Stomach (tissue), 9 donors: ENCODE measurements around the gene MRPL23. TPM values are rescaled to one million over a fixed set of nuclear protein-coding genes. Genes with fewer than 3 reads are reported as not detected.

Experiments
- DNase-seq, 2 donors: peaks; one replicate each; pipeline versions ENCODE4 v3.0.0 to v3.0.0-alpha.2; 2013 to 2019
- H3K27ac ChIP-seq, 5 donors: fragments of 200-600 bp in 4 of 5; sonication (generic) in 4 of 5; one replicate each; pipeline ENCODE4 v1.5.1; 2013 to 2019; ENCODE audit warnings: mild to moderate bottlenecking in 1 of 5, moderate library complexity in 1 of 5
- H3K27me3 ChIP-seq, 3 donors: fragments of 200-600 bp; sonication (generic); one replicate each; pipeline ENCODE4 v1.5.1; 2017 to 2019; ENCODE audit warnings: mixed run types in 1 of 3
- H3K36me3 ChIP-seq, 4 donors: fragments of 200-600 bp; sonication (generic); 1 replicate in 3 of 4; 2 replicates in 1 of 4; pipeline ENCODE4 v1.5.1; 2016 to 2019
- H3K4me1 ChIP-seq, 4 donors: fragments of 200-600 bp; sonication (generic); one replicate each; pipeline ENCODE4 v1.5.1; 2016 to 2019
- H3K4me3 ChIP-seq, 4 donors: fragments of 200-600 bp; sonication (generic) in 3 of 4; one replicate each; pipeline ENCODE4 v1.5.1; 2016 to 2019; ENCODE audit warnings: mild to moderate bottlenecking in 1 of 4
- H3K9me3 ChIP-seq, 4 donors: fragments of 200-600 bp; sonication (generic); one replicate each; pipeline ENCODE4 v1.5.1; 2016 to 2019
- CTCF ChIP-seq, 7 experiments: fragments of 450-650 bp in 4 of 7; fragments of 200-600 bp in 3 of 7; sonication (generic) in 3 of 7; IDR thresholded peaks; one replicate each; pipeline ENCODE4 v1.5.1; 2016 to 2019; ENCODE audit warnings: antibody characterized with exemption in 7 of 7, control low read depth in 2 of 7, mild to moderate bottlenecking in 1 of 7
- EP300 ChIP-seq: sonication (generic); formaldehyde crosslinking; IDR thresholded peaks from one replicate; pipeline ENCODE4 v1.6.1; 2017; ENCODE audit warnings: antibody characterized with exemption
- POLR2A ChIP-seq, 4 donors: fragments of 450-650 bp; IDR thresholded peaks; one replicate each; pipeline ENCODE4 v1.6.1; 2016; ENCODE audit warnings: antibody characterized with exemption in 4 of 4, control low read depth in 2 of 4, mild to moderate bottlenecking in 1 of 4, moderate library complexity in 1 of 4
- POLR2AphosphoS5 ChIP-seq, 3 donors: sonication (generic); formaldehyde crosslinking; IDR thresholded peaks; one replicate each; pipeline ENCODE4 v1.6.1; 2016; ENCODE audit warnings: antibody characterized with exemption in 3 of 3
- WGBS, 5 donors: extraction: QIAGEN DNeasy Blood & Tissue Kit in 3 of 5; methylation state at CpG; one replicate each; pipeline versions ENCODE4 v1.1.5 to v1.1.7; 2013 to 2018; 5-methylcytosine and 5-hydroxymethylcytosine counted together
- intact Hi-C: fragments of 100-400 bp; cut with DNase I; formaldehyde crosslinking; loops from one replicate; pipeline ENCODE4 v1.15.1; 2023; ENCODE audit warnings: low total_unique reads
- polyA plus RNA-seq, 3 donors: library from polyadenylated mRNA; stranded (reverse); fragments of 200-250 nt; gene quantifications; one replicate each; pipeline ENCODE4 v1.2.3, GENCODE V29; 2013
- total RNA-seq, 5 donors: library from RNA; depleted of rRNA; stranded (reverse); fragments of >200 nt; gene quantifications; one replicate each; pipeline versions ENCODE4 v1.1.0 to v1.2.3, GENCODE V29; 2014 to 2016
- donor health status: healthy with polysubstance abuse.
- donor health status: Bipolar disorder and iron deficiency.
- donor health status: healthy.

The MRPL23 gene
- total and polyA plus RNA-seq, 8 donors, result 14.0 to 317 (median 113) TPM

DNA sequence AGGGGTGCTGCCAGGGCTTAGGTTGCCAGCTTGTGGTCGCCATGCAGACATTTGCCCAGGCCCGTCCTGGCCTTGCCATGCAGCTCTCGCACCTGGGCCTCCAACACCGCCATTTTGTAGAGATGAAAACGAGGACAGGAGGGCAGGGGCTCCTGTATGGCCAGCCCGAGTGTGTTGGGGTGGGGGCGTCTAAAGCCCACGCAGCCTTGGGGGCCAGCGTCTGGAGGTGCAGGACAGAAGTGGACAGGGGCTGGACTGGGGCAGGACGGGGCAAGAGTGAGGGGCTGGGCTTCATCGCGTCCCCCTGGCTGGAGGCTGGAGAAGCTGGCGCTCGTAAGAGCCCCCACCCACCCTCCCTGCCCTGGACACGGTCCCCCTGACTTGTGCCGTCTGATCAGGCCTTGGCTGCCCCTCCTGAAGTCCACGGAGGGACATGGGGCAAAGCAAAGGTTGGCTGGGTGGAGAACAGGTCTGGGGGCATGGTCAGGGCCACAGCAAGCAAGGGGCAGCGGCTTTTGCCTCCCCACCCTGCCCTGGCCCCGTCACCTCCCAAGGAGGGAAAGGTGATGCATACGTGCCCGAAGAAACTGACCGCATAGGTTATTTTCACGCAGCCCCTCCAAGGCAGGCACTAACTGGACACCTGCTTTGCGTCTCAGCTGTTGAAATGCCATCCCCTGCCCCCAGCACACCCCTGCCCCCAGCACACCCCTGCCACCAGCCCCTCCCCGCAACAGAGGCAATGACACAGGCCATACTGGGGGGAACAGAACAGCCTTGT lies 26.8 kb upstream of the MRPL23 start:
- DNase-seq, result no peak
- Histone ChIP-seq H3K27me3 (peaks cover 0 to 57% (median 10%) of the 10 kb centered on the region in 3 donors), H3K36me3 (no peaks in the 10 kb centered on the region), H3K4me3 (no peak overlapping the region), H3K4me1 (peaks cover 0 to 16% (median 9%) of the 10 kb centered on the region in 4 donors), H3K27ac (peak overlapping the region in 1 of 5 donors; percentile 69), H3K9me3 (no peaks in the 10 kb centered on the region)
- intact Hi-C loops, result no loop called here
- WGBS, 5 donors, result 86 to 92% (median 90%) methylated on average over 20 to 25 of the region's 25 CpGs
- TF ChIP-seq POLR2A (IDR thresholded peaks at IDR 0.05) (no peak), POLR2AphosphoS5 (IDR thresholded peaks at IDR 0.05) (no peak), CTCF (IDR thresholded peaks at IDR 0.05) (no peak), EP300 (no peak)

DNA sequence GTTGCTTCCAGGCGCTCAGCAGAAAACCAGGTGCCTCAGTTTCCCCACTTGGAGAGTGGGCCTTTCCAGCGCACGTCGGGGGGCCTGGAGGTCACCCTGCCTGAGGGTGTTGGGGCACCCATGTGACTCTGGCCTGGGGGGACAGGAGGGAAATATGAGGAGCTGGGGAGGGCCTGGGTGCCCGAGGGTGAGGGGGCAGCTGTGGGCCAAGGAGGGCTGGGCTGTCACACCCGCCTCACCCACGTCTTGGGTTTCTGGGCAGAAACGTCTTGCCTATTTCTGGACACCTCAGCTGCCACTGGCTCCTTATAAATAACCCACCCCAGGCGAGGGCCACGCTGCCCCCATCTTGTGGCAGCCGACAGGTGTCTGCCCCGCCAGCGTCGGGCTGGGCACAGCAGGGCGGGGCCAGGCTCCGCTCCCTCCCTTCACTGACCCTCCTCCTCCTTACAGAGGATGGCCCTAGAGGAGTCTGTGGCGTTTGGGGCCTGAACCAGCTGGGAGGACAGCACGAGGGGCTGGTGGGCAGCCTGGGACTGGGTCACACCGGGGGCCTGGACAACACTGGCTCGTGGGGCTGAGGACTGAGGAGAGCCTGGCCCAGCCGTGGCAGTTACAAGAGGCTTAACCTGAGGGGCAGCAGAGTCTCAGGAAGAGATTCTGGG lies 26.1 kb upstream of the MRPL23 start:
- H3K4me3 ChIP-seq, result no peak overlapping the region
- H3K9me3 ChIP-seq, result no peaks in the 10 kb centered on the region
- peak overlapping the region in 2 of 5 donors; percentile 32 to 69 for H3K27ac ChIP-seq
- H3K27me3 ChIP-seq, result peaks cover 0 to 64% (median 10%) of the 10 kb centered on the region in 3 donors
- TF ChIP-seq POLR2A (IDR thresholded peaks at IDR 0.05) (no peak), CTCF (IDR thresholded peaks at IDR 0.05) (no peak), EP300 (no peak), POLR2AphosphoS5 (IDR thresholded peaks at IDR 0.05) (no peak)
- peaks cover 0 to 16% (median 9%) of the 10 kb centered on the region in 4 donors for H3K4me1 ChIP-seq
- 50 to 67% (median 57%) methylated on average over 9 to 21 of the region's 21 CpGs for WGBS, 5 donors
- intact Hi-C loops, result no loop called here
- DNase-seq, result no peak
- H3K36me3 ChIP-seq, result no peaks in the 10 kb centered on the region

DNA sequence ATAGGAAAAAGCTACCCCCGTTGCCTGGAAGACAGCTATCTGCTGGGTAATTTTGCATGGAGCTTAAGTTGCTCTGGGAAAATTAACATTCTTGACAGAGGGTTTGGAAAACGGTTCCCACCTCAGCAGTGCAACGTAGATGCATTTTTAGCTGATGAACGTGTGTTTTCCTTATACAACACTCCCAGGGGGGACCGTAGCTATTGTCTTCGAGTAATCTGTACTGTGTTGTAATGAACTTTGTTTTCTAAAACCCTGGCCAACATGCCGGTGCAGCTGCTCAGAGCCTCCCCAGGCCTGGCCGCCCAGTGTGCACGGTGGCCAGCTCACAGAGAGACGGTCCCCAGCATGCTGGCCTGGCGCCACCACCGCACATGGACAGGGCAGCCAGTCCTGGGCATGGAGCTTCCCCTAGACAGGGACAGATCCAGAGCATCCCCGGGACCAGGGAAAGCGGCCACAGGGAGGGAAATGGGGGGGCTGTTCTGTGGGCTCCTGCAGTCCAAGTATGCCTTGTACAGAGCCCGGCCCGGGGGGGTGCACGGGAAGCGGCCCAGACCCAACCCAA lies 25.5 kb upstream of the MRPL23 start:
- Histone ChIP-seq H3K36me3 (no peaks in the 10 kb centered on the region), H3K27ac (peak overlapping the region in 2 of 5 donors; percentile 32 to 69), H3K27me3 (peaks cover 0 to 66% (median 10%) of the 10 kb centered on the region in 3 donors), H3K4me3 (no peak overlapping the region), H3K4me1 (peaks cover 0 to 16% (median 8%) of the 10 kb centered on the region in 4 donors), H3K9me3 (no peaks in the 10 kb centered on the region)
- intact Hi-C loops, result no loop called here
- 54 to 65% (median 61%) methylated on average over 18 of the region's 18 CpGs for WGBS, 5 donors
- TF ChIP-seq CTCF (IDR thresholded peaks at IDR 0.05), result no peak
- no peak for TF ChIP-seq POLR2A (IDR thresholded peaks at IDR 0.05)
- no peak for TF ChIP-seq EP300
- peak in 1 of 2 donors; percentile 77 for DNase-seq

DNA sequence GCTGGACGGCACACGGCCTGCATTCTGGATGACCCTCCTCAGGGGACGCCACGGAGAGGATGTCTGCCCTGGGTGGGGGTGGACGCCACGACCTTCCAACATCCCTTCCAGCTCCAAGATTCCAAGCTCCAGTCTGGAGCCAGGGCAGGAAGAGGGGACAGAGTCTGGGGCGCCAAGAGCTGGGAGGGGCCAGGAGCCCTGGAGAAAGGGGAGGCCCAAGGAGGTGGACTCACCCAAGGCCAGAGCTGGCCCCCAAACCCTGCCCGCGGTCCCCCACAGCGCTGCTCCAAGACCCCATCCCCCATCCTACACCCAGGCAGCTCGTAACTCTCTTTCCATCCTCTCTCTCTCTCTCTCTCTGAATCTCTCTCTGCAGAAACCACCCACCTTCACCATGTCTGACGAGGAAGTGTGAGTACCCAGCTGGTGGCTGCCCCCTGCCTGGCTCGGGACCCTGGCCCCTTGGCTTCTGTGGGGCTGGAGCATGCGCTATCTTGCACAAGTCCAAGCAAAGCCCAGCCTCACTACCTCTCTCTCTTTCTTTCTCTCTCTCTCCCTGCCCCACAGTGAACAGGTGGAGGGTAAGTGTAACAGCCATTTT lies 24.6 kb upstream of the MRPL23 start:
- no peaks in the 10 kb centered on the region for H3K9me3 ChIP-seq
- peaks cover 0 to 73% (median 10%) of the 10 kb centered on the region in 3 donors for H3K27me3 ChIP-seq
- H3K4me3 ChIP-seq, result no peak overlapping the region
- no peak for TF ChIP-seq POLR2AphosphoS5 (IDR thresholded peaks at IDR 0.05)
- no peak for TF ChIP-seq EP300
- no peak for TF ChIP-seq CTCF (IDR thresholded peaks at IDR 0.05)
- no peak for TF ChIP-seq POLR2A (IDR thresholded peaks at IDR 0.05)
- WGBS, 5 donors, result 62 to 72% (median 69%) methylated on average over 13 to 14 of the region's 14 CpGs
- no peaks in the 10 kb centered on the region for H3K36me3 ChIP-seq
- intact Hi-C loops, result no loop called here
- peak overlapping the region in 1 of 5 donors; percentile 61 for H3K27ac ChIP-seq
- no peak for DNase-seq
- H3K4me1 ChIP-seq, result peaks cover 0 to 12% (median 2%) of the 10 kb centered on the region in 4 donors
